ENCODE measurements around the gene OR4K1. TPM values are rescaled to one million over a fixed set of nuclear protein-coding genes. Genes with fewer than 3 reads are reported as not detected.

Gene OR4K1
- not detected for polyA plus RNA-seq
- long read RNA-seq, donor 1 = 0 reads
- long read RNA-seq, donor 2 = 0 reads
- long read RNA-seq, donor 3 = 0 reads
- long read RNA-seq, donor 4 = 0 reads
- long read RNA-seq, donor 5 = 0 reads
- long read RNA-seq, donor 6 = 0 reads
- long read RNA-seq, donor 7 = 0 reads
- long read RNA-seq, donor 8 = 0 reads
- long read RNA-seq, donor 9 = 0 reads
- long read RNA-seq, donor 10 = 0 reads

- Histone ChIP-seq H3K4me3 (ENCODE audit: low read depth in 1 of 3, low read length in 3 of 3) (no peak within 1 kb of the TSS), H3K27me3 (ENCODE audit: control insufficient read depth in 3 of 3, insufficient read depth in 3 of 3, low read length in 3 of 3) (no peaks in the 10 kb centered on the region), H3K36me3 (ENCODE audit: control insufficient read depth in 3 of 3, insufficient read depth in 2 of 3, low read depth in 1 of 3, low read length in 3 of 3) (no peaks in the 10 kb centered on the region), H3K9me3 (ENCODE audit: control insufficient read depth in 2 of 2, insufficient read depth in 1 of 2, low read depth in 1 of 2, low read length in 1 of 2) (peaks cover 0 to 10% of the 10 kb centered on the region in 2 donors), H3K4me1 (ENCODE audit: control insufficient read depth in 3 of 3, insufficient read depth in 2 of 3, low read depth in 1 of 3, low read length in 2 of 3) (no peaks in the 10 kb centered on the region), H3K27ac (ENCODE audit: low read depth in 1 of 3, low read length in 2 of 3) (no peak within 1 kb of the TSS)
- DNase-seq (no peak), FAIRE-seq (no peak)
- 57 to 70% (median 58%) methylated on average over 3 of the region's 3 CpGs for WGBS, 3 donors
Measured at GRCh38 chr14:19930617-19931016, at the start of gene OR4K1. Gene OR4K1, plus strand, starts transcription at chr14:19930917. Its CDS starts 4,750 bp downstream, at chr14:19935667.

GRCh38 chr14:19895282-19895681 is 35.4 kb upstream of the OR4K1 start:
- 22 to 41% (median 34%) methylated on average over 2 of the region's 2 CpGs for WGBS, 3 donors
- no peaks in the 10 kb centered on the region for H3K4me1 ChIP-seq (ENCODE audit: control insufficient read depth in 3 of 3, insufficient read depth in 2 of 3, low read depth in 1 of 3, low read length in 2 of 3)
- no peak for FAIRE-seq
- no peaks in the 10 kb centered on the region for H3K36me3 ChIP-seq (ENCODE audit: control insufficient read depth in 3 of 3, insufficient read depth in 2 of 3, low read depth in 1 of 3, low read length in 3 of 3)
- no peak overlapping the region for H3K4me3 ChIP-seq (ENCODE audit: low read depth in 1 of 3, low read length in 3 of 3)
- H3K9me3 ChIP-seq (ENCODE audit: control insufficient read depth in 2 of 2, insufficient read depth in 1 of 2, low read depth in 1 of 2, low read length in 1 of 2) = peaks cover 4 to 34% of the 10 kb centered on the region in 2 donors
- no peak for DNase-seq
- H3K27me3 ChIP-seq (ENCODE audit: control insufficient read depth in 3 of 3, insufficient read depth in 3 of 3, low read length in 3 of 3) = no peaks in the 10 kb centered on the region
- H3K27ac ChIP-seq (ENCODE audit: low read depth in 1 of 3, low read length in 2 of 3) = no peak overlapping the region

- Histone ChIP-seq H3K4me1 (ENCODE audit: control insufficient read depth in 3 of 3, insufficient read depth in 2 of 3, low read depth in 1 of 3, low read length in 2 of 3) (no peaks in the 10 kb centered on the region), H3K9me3 (ENCODE audit: control insufficient read depth in 2 of 2, insufficient read depth in 1 of 2, low read depth in 1 of 2, low read length in 1 of 2) (peaks cover 5 to 22% of the 10 kb centered on the region in 2 donors), H3K36me3 (ENCODE audit: control insufficient read depth in 3 of 3, insufficient read depth in 2 of 3, low read depth in 1 of 3, low read length in 3 of 3) (no peaks in the 10 kb centered on the region), H3K27ac (ENCODE audit: low read depth in 1 of 3, low read length in 2 of 3) (no peak overlapping the region), H3K4me3 (ENCODE audit: low read depth in 1 of 3, low read length in 3 of 3) (no peak overlapping the region), H3K27me3 (ENCODE audit: control insufficient read depth in 3 of 3, insufficient read depth in 3 of 3, low read length in 3 of 3) (no peaks in the 10 kb centered on the region)
- FAIRE-seq = no peak
- DNase-seq = no peak
- 62 to 70% (median 69%) methylated on average over 3 of the region's 3 CpGs for WGBS, 3 donors
Measured at GRCh38 chr14:19900999-19901398, 29.7 kb upstream of the OR4K1 start.

- H3K36me3 ChIP-seq (ENCODE audit: control insufficient read depth in 3 of 3, insufficient read depth in 2 of 3, low read depth in 1 of 3, low read length in 3 of 3) = no peaks in the 10 kb centered on the region
- H3K27ac ChIP-seq (ENCODE audit: low read depth in 1 of 3, low read length in 2 of 3) = no peak overlapping the region
- no peaks in the 10 kb centered on the region for H3K27me3 ChIP-seq (ENCODE audit: control insufficient read depth in 3 of 3, insufficient read depth in 3 of 3, low read length in 3 of 3)
- H3K4me3 ChIP-seq (ENCODE audit: low read depth in 1 of 3, low read length in 3 of 3) = no peak overlapping the region
- H3K4me1 ChIP-seq (ENCODE audit: control insufficient read depth in 3 of 3, insufficient read depth in 2 of 3, low read depth in 1 of 3, low read length in 2 of 3) = no peaks in the 10 kb centered on the region
- DNase-seq (no peak), FAIRE-seq (no peak)
- 76 to 78% (median 76%) methylated on average over 4 of the region's 4 CpGs for WGBS, 3 donors
- H3K9me3 ChIP-seq (ENCODE audit: control insufficient read depth in 2 of 2, insufficient read depth in 1 of 2, low read depth in 1 of 2, low read length in 1 of 2) = peaks cover 2 to 24% of the 10 kb centered on the region in 2 donors
Measured at GRCh38 chr14:19902409-19902808, 28.3 kb upstream of the OR4K1 start.

- Histone ChIP-seq H3K9me3 (ENCODE audit: control insufficient read depth in 2 of 2, insufficient read depth in 1 of 2, low read depth in 1 of 2, low read length in 1 of 2) (peaks cover 4 to 13% of the 10 kb centered on the region in 2 donors), H3K4me3 (ENCODE audit: low read depth in 1 of 3, low read length in 3 of 3) (no peak overlapping the region), H3K27me3 (ENCODE audit: control insufficient read depth in 3 of 3, insufficient read depth in 3 of 3, low read length in 3 of 3) (no peaks in the 10 kb centered on the region), H3K27ac (ENCODE audit: low read depth in 1 of 3, low read length in 2 of 3) (no peak overlapping the region), H3K4me1 (ENCODE audit: control insufficient read depth in 3 of 3, insufficient read depth in 2 of 3, low read depth in 1 of 3, low read length in 2 of 3) (no peaks in the 10 kb centered on the region), H3K36me3 (ENCODE audit: control insufficient read depth in 3 of 3, insufficient read depth in 2 of 3, low read depth in 1 of 3, low read length in 3 of 3) (no peaks in the 10 kb centered on the region)
- FAIRE-seq (no peak), DNase-seq (no peak)
Measured at GRCh38 chr14:19906665-19907064, 24.1 kb upstream of the OR4K1 start.

- WGBS, 3 donors = 52 to 59% (median 55%) methylated on average over 3 of the region's 3 CpGs
- Histone ChIP-seq H3K4me3 (ENCODE audit: low read depth in 1 of 3, low read length in 3 of 3) (no peak overlapping the region), H3K27me3 (ENCODE audit: control insufficient read depth in 3 of 3, insufficient read depth in 3 of 3, low read length in 3 of 3) (no peaks in the 10 kb centered on the region), H3K27ac (ENCODE audit: low read depth in 1 of 3, low read length in 2 of 3) (no peak overlapping the region), H3K4me1 (ENCODE audit: control insufficient read depth in 3 of 3, insufficient read depth in 2 of 3, low read depth in 1 of 3, low read length in 2 of 3) (no peaks in the 10 kb centered on the region), H3K36me3 (ENCODE audit: control insufficient read depth in 3 of 3, insufficient read depth in 2 of 3, low read depth in 1 of 3, low read length in 3 of 3) (no peaks in the 10 kb centered on the region), H3K9me3 (ENCODE audit: control insufficient read depth in 2 of 2, insufficient read depth in 1 of 2, low read depth in 1 of 2, low read length in 1 of 2) (peaks cover 2 to 10% of the 10 kb centered on the region in 2 donors)
- no peak for FAIRE-seq
- no peak for DNase-seq
Measured at GRCh38 chr14:19911114-19911513, 19.6 kb upstream of the OR4K1 start.

GRCh38 chr14:19917243-19917642 is 13.5 kb upstream of the OR4K1 start:
- Histone ChIP-seq H3K27me3 (ENCODE audit: control insufficient read depth in 3 of 3, insufficient read depth in 3 of 3, low read length in 3 of 3) (no peaks in the 10 kb centered on the region), H3K4me1 (ENCODE audit: control insufficient read depth in 3 of 3, insufficient read depth in 2 of 3, low read depth in 1 of 3, low read length in 2 of 3) (no peaks in the 10 kb centered on the region), H3K4me3 (ENCODE audit: low read depth in 1 of 3, low read length in 3 of 3) (no peak overlapping the region), H3K27ac (ENCODE audit: low read depth in 1 of 3, low read length in 2 of 3) (no peak overlapping the region), H3K36me3 (ENCODE audit: control insufficient read depth in 3 of 3, insufficient read depth in 2 of 3, low read depth in 1 of 3, low read length in 3 of 3) (no peaks in the 10 kb centered on the region), H3K9me3 (ENCODE audit: control insufficient read depth in 2 of 2, insufficient read depth in 1 of 2, low read depth in 1 of 2, low read length in 1 of 2) (peaks cover 2 to 7% of the 10 kb centered on the region in 2 donors)
- 67 to 69% (median 68%) methylated on average over 3 of the region's 3 CpGs for WGBS, 3 donors
- DNase-seq (no peak), FAIRE-seq (no peak)

- H3K4me1 ChIP-seq (ENCODE audit: control insufficient read depth in 3 of 3, insufficient read depth in 2 of 3, low read depth in 1 of 3, low read length in 2 of 3) = no peaks in the 10 kb centered on the region
- peaks cover 3 to 7% of the 10 kb centered on the region in 2 donors for H3K9me3 ChIP-seq (ENCODE audit: control insufficient read depth in 2 of 2, insufficient read depth in 1 of 2, low read depth in 1 of 2, low read length in 1 of 2)
- no peaks in the 10 kb centered on the region for H3K36me3 ChIP-seq (ENCODE audit: control insufficient read depth in 3 of 3, insufficient read depth in 2 of 3, low read depth in 1 of 3, low read length in 3 of 3)
- DNase-seq = no peak
- no peaks in the 10 kb centered on the region for H3K27me3 ChIP-seq (ENCODE audit: control insufficient read depth in 3 of 3, insufficient read depth in 3 of 3, low read length in 3 of 3)
- 44 to 55% (median 55%) methylated on average over 1 of the region's 1 CpG for WGBS, 3 donors
- no peak for FAIRE-seq
- H3K27ac ChIP-seq (ENCODE audit: low read depth in 1 of 3, low read length in 2 of 3) = no peak overlapping the region
- no peak overlapping the region for H3K4me3 ChIP-seq (ENCODE audit: low read depth in 1 of 3, low read length in 3 of 3)
Measured at GRCh38 chr14:19917955-19918518, 12.7 kb upstream of the OR4K1 start.
